Astrocyte of the cerebellum (primary cell): ENCODE data around the gene DDX10.
A peak's percentile ranks its signal among the peaks of the same experiment; 100 is the strongest.

ENCODE experiments used
- DNase-seq: peaks from one replicate; pipeline ENCODE4 v3.0.0-alpha.2; 2011; ENCODE audit warnings: low read depth
- H3K4me3 ChIP-seq: 2 replicates; pipeline ENCODE4 v1.5.1; 2011; ENCODE audit warnings: mild to moderate bottlenecking, low read depth, low read length, moderate library complexity
- CTCF ChIP-seq: IDR thresholded peaks from 2 replicates; pipeline ENCODE4 v1.5.1; 2012; ENCODE audit warnings: low read length, low read depth, moderate library complexity, mild to moderate bottlenecking; ENCODE audit errors: missing control alignments
- in situ Hi-C: cut with HindIII; loops from 2 replicates; pipeline ENCODE4 v1.10.0; 2017; ENCODE audit warnings: low sequenced_read_pairs

DDX10 gene

GRCh38 chr11:108754901-108755625, 90.2 kb downstream of the DDX10 start:
- in situ Hi-C loops: no loop called here
- TF ChIP-seq CTCF: no peak
- no peak overlapping the region for H3K4me3 ChIP-seq
- peak; percentile 32 for DNase-seq

GRCh38 chr11:108757630-108758029, 92.8 kb downstream of the DDX10 start:
- in situ Hi-C loops: no loop called here
- TF ChIP-seq CTCF: no peak
- no peak for DNase-seq
- no peak overlapping the region for H3K4me3 ChIP-seq

- TF ChIP-seq CTCF: no peak
- no peak overlapping the region for H3K4me3 ChIP-seq
- DNase-seq: no peak
- in situ Hi-C loops: no loop called here
Measured at GRCh38 chr11:108758458-108758857, 93.6 kb downstream of the DDX10 start.

- no peak for TF ChIP-seq CTCF
- no peak overlapping the region for H3K4me3 ChIP-seq
- no peak for DNase-seq
- in situ Hi-C loops: no loop called here
Measured at GRCh38 chr11:108766596-108767173, 101.8 kb downstream of the DDX10 start.

GRCh38 chr11:108768370-108768769, 103.5 kb downstream of the DDX10 start:
- TF ChIP-seq CTCF: no peak
- no peak overlapping the region for H3K4me3 ChIP-seq
- DNase-seq: no peak
- in situ Hi-C loops: no loop called here

- DNase-seq: no peak
- in situ Hi-C loops: no loop called here
- no peak for TF ChIP-seq CTCF
- H3K4me3 ChIP-seq: no peak overlapping the region
Measured at GRCh38 chr11:108768964-108769363, 104.1 kb downstream of the DDX10 start.
